T-cell (primary cell): ENCODE measurements around the gene CCDC185. TPM values are rescaled to one million over a fixed set of nuclear protein-coding genes. Genes with fewer than 3 reads are reported as not detected.

ENCODE experiments used
- total RNA-seq, 35 experiments: library from RNA in 6 of 35; stranded (reverse) in 6 of 35; fragments of 120-200 nt in 1 of 35; gene quantifications; one replicate each; pipeline versions ENCODE4 v1.2.1 to v1.2.4 and lab custom pipeline; 2013 to 2026

CCDC185 gene
- total RNA-seq, 5 donors from 2014 or later (not counting 1 experiment from before 2014, with no cell fraction given), result not detected

Other genes with a start within 250 kb of the CCDC185 start
- gene SUSD4, start 29.2 kb upstream of the CCDC185 start, total RNA-seq, result 10 to 100 TPM in 2 of 5 donors, 1 to 10 TPM in 3; 1.3 to 16.7 (median 6.4) TPM